ENCODE results near the gene ADAP1. TPM values are rescaled to one million over a fixed set of nuclear protein-coding genes. Genes with fewer than 3 reads are reported as not detected.
A peak's percentile ranks its signal among the peaks of the same experiment; 100 is the strongest.

ADAP1 gene
- total and polyA plus RNA-seq, 2 of the 13 experiments (the other 11 are each of a cell fraction or from before 2014, with no cell fraction given) = 10.5 to 24.6 TPM

DNA sequence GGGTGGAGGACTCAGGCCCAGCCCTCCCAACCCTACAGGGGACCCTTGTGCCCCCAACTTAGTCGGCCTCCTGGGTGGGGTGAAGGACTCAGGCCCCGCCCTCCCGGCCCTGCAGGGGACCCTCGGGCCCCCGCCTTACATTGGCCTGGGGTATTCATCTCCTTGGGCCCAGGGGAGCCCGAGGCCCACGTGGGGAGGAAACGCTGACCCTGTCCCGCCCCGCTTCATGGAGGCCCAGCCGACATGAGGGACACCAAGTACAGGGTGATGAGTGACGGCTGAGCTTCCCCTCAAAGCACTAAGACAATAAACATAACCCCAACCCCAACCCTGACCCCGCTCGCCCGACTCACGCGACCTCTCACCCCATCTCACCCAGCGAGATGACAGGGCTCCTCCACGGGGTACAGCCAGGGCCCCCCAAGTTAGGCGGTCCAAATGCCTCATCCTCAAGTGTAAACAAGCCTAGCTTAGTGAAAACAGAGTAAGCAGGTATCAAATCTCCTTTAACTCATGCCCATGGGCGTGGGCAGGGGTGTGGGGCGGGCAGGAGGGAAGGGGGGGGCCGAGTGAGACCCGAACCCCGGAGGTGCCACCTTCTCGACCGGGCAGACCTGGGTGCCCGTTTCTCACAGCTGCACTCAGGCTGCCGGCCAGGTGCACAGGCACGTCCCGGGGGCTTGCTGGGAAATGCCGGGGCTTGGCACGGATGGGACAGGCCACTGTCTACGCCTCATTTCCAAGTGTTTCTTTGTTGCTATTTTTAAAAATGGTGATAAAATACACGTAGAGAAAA is 36.7 kb upstream of the ADAP1 start (continued):
- TF ChIP-seq, protein P1, sequence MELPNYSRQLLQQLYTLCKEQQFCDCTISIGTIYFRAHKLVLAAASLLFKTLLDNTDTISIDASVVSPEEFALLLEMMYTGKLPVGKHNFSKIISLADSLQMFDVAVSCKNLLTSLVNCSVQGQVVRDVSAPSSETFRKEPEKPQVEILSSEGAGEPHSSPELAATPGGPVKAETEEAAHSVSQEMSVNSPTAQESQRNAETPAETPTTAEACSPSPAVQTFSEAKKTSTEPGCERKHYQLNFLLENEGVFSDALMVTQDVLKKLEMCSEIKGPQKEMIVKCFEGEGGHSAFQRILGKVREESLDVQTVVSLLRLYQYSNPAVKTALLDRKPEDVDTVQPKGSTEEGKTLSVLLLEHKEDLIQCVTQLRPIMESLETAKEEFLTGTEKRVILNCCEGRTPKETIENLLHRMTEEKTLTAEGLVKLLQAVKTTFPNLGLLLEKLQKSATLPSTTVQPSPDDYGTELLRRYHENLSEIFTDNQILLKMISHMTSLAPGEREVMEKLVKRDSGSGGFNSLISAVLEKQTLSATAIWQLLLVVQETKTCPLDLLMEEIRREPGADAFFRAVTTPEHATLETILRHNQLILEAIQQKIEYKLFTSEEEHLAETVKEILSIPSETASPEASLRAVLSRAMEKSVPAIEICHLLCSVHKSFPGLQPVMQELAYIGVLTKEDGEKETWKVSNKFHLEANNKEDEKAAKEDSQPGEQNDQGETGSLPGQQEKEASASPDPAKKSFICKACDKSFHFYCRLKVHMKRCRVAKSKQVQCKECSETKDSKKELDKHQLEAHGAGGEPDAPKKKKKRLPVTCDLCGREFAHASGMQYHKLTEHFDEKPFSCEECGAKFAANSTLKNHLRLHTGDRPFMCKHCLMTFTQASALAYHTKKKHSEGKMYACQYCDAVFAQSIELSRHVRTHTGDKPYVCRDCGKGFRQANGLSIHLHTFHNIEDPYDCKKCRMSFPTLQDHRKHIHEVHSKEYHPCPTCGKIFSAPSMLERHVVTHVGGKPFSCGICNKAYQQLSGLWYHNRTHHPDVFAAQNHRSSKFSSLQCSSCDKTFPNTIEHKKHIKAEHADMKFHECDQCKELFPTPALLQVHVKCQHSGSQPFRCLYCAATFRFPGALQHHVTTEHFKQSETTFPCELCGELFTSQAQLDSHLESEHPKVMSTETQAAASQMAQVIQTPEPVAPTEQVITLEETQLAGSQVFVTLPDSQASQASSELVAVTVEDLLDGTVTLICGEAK (IDR thresholded peaks at IDR 0.05) = no peak
- TF ChIP-seq, protein P1 (CRISPR knock-in tag; IDR thresholded peaks at IDR 0.05) = no peak
- TF ChIP-seq GTF2F1 (IDR thresholded peaks at IDR 0.05; ENCODE audit: low read length) = no peak
- TF ChIP-seq ZBTB7B (CRISPR knock-in tag; IDR thresholded peaks at IDR 0.05) = 0 out of 2 replicates have a peak, but pooled peaks have one; percentile 9
- no peak; the same call in 1 of the 2 replicates for TF ChIP-seq ZNF326 (CRISPR knock-in tag; IDR thresholded peaks at IDR 0.05; ENCODE audit: borderline replicate concordance)
- TF ChIP-seq, protein P2, sequence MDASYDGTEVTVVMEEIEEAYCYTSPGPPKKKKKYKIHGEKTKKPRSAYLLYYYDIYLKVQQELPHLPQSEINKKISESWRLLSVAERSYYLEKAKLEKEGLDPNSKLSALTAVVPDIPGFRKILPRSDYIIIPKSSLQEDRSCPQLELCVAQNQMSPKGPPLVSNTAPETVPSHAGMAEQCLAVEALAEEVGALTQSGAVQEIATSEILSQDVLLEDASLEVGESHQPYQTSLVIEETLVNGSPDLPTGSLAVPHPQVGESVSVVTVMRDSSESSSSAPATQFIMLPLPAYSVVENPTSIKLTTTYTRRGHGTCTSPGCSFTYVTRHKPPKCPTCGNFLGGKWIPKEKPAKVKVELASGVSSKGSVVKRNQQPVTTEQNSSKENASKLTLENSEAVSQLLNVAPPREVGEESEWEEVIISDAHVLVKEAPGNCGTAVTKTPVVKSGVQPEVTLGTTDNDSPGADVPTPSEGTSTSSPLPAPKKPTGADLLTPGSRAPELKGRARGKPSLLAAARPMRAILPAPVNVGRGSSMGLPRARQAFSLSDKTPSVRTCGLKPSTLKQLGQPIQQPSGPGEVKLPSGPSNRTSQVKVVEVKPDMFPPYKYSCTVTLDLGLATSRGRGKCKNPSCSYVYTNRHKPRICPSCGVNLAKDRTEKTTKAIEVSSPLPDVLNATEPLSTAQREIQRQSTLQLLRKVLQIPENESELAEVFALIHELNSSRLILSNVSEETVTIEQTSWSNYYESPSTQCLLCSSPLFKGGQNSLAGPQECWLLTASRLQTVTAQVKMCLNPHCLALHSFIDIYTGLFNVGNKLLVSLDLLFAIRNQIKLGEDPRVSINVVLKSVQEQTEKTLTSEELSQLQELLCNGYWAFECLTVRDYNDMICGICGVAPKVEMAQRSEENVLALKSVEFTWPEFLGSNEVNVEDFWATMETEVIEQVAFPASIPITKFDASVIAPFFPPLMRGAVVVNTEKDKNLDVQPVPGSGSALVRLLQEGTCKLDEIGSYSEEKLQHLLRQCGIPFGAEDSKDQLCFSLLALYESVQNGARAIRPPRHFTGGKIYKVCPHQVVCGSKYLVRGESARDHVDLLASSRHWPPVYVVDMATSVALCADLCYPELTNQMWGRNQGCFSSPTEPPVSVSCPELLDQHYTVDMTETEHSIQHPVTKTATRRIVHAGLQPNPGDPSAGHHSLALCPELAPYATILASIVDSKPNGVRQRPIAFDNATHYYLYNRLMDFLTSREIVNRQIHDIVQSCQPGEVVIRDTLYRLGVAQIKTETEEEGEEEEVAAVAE (CRISPR knock-in tag; IDR thresholded peaks at IDR 0.05; ENCODE audit: borderline replicate concordance) = no peak
- TF ChIP-seq HCFC1 (IDR thresholded peaks at IDR 0.05; ENCODE audit: low read depth, low read length) = no peak
- TF ChIP-seq, protein P3, sequence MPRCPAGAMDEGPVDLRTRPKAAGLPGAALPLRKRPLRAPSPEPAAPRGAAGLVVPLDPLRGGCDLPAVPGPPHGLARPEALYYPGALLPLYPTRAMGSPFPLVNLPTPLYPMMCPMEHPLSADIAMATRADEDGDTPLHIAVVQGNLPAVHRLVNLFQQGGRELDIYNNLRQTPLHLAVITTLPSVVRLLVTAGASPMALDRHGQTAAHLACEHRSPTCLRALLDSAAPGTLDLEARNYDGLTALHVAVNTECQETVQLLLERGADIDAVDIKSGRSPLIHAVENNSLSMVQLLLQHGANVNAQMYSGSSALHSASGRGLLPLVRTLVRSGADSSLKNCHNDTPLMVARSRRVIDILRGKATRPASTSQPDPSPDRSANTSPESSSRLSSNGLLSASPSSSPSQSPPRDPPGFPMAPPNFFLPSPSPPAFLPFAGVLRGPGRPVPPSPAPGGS (CRISPR knock-in tag; IDR thresholded peaks at IDR 0.05) = no peak
- no peak for TF ChIP-seq NAIF1 (CRISPR knock-in tag; IDR thresholded peaks at IDR 0.05; ENCODE audit: borderline replicate concordance)
